Left colon (tissue), 2 donors: ENCODE data around the gene ANKRD29. TPM values are rescaled to one million over a fixed set of nuclear protein-coding genes. Genes with fewer than 3 reads are reported as not detected.

ENCODE experiments used
- ATAC-seq: fragments of 200-7000 bp; cut with Tn5 transposase; one replicate; pipeline ENCODE4 v1.9.1; 2020; ENCODE audit warnings: mild to moderate bottlenecking, moderate library complexity
- DNase-seq, 2 donors: peaks; one replicate each; pipeline ENCODE4 v3.0.0-alpha.2; 2020
- intact Hi-C, 2 donors: fragments of 100-400 bp; cut with DNase I in 1 of 2; cut with micrococcal nuclease in 1 of 2; formaldehyde crosslinking; loops; one replicate each; pipeline versions ENCODE4 v1.11.2 to v1.14.0; 2022; cut with DNase I, micrococcal nuclease
- long read RNA-seq: library from polyadenylated mRNA; unstranded; transcript quantifications from one replicate; pipeline ENCODE4 v2.0.0, GENCODE V29; 2021
- total RNA-seq, 2 donors: library from RNA; stranded (reverse); fragmentation: NEBNext Ultra II Directional; extraction: Animal tissue kit (Norgen Biotek cat#: 25700); gene quantifications; one replicate each; pipeline ENCODE4 v1.2.1, GENCODE V29; 2021
- donor health status: DM: no; HTN: no; CAD: no.
- donor health status: DM: yes; HTN: yes; CAD: no.

Gene ANKRD29, protein sequence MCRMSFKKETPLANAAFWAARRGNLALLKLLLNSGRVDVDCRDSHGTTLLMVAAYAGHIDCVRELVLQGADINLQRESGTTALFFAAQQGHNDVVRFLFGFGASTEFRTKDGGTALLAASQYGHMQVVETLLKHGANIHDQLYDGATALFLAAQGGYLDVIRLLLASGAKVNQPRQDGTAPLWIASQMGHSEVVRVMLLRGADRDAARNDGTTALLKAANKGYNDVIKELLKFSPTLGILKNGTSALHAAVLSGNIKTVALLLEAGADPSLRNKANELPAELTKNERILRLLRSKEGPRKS
- total RNA-seq: 1 to 10 TPM; 1.2 to 2.5 TPM
- long read RNA-seq, partial matches to known transcripts: 1 of 7 reads
- long read RNA-seq, other reads (novel, unspliced or antisense): 1 of 7 reads

DNA sequence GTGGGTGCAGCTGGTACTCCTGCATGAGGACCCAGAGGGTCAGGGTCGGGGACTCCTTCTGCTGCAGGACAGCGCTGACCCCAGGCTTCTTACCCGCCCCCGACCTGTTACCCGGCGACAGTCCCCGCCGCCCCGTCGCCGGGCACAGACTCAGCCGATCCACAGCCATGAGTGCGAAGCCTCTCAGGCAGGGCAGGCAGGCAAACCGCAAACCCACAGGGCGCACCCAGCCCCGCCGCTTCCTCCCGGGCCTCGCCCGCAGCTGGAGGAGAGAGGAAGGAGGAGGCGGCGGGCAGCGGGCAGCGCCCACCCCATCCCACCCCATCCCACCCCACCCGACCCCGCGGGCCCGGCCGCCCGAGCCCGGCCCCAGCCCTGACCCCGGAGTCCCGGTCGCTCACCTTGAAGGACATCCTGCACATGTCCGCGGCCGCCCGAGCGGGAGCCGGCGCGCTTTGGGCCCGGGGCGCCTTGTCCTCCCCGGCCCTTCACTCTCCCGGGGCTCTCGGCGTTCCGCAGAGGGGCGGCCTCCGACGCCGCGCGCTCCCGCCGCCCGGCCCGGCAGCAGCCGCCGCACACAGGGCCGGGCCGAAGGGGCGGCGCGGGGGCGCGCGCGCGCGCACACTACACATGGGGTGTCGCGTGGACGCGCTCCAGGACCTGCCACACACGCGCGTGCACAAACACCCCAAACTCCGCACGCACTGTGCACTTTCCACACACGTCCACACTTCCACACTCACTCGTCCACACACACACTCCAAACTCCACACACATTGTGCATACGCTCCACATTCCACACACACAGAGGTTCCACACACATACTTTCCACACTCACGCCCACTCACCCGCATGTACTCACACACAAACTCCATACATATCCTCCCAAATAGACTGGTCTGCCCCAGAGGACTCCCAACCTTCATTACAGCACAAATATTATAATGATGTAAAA is at the start of gene ANKRD29:
Gene ANKRD29, minus strand, starts transcription at position 603 of the 955 bp plus-strand sequence. Its CDS starts 181 bp downstream, at position 422.
- DNase-seq: peak in 1 of 2 donors; percentile 49
- intact Hi-C loops: no loop called here
- peak; percentile 87 for ATAC-seq

DNA sequence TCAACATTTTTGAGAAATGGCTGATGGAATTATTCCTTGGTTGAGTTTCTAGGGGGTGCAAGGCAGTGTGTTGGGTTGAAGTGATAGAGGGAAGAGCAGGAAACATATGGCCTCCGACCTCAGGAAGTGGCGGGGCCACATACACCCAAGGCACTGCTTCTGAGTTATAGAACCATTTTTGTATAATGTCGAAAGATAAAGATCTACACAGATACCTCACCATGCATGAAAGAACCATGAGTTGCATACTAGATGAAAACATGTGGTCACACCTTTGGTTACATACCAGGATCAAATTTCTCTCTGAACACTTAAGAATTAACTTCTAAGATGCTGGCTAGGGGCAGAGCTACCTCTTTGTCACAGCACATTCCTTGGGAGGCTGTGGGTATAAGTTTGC is 49.7 kb upstream of the ANKRD29 start:
- DNase-seq (no peak), ATAC-seq (no peak)
- intact Hi-C loops: no loop called here

DNA sequence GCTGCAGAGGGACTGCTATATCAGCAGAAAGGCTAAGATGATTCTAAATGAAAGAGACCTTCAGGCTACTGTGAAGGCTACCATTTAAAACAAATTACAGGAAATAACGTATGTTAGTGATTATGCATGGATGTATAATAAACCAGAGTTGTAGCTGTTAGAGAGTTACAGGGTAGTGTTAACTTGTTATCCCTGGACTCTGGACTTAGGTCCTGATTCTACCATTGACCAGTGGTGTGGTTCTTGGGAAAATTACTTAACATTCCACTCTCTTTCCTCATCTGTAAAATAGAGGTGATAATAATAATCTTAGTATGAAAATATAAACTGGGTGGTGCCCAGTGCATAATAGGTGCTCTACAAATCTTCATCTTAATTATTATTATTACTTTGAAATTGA is 48.7 kb upstream of the ANKRD29 start:
- intact Hi-C loops: no loop called here
- DNase-seq: no peak
- peak; percentile 89 for ATAC-seq

DNA sequence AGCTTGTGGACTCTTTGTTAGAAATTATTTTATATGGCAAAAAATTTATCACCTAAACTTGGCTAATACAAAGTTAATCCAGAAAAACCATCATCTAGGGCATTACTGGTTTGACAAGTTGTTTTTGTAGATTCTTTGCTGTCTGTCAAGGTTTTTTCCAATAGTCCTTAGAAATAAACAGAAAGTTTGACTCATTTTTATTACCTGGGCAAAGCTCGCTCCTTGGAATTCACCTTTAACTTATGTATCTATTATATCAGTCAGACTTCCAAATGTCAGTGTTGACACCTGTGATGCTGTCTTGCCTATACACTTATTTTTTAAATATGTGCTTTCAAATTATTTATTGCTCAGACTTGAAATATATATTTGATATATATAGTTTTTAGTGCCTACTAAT is 48.2 kb upstream of the ANKRD29 start:
- intact Hi-C loops: no loop called here
- no peak for DNase-seq
- ATAC-seq: peak; percentile 86

DNA sequence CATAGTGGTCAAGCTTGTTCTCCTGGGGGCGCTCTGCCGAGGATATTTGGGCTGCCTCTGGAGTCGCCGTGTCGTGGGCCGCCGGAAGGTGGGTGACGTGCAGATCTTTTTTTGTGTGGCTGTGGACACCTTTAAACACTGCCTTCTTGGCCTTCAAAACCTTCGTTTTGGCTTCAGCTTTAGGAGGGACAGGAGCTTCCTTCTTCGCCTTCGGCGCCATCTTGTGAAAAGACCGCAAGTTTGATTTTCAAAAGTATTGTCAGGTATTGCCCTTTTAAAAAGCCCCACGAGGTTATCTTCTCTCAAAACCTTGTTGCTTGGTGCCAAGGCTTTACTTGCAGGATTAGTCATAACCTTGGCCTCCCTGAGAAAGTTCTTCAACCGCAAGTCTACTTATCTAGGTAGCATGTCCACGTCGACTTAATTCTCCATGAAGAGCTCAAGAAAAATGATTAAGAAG is 47.4 kb upstream of the ANKRD29 start:
- intact Hi-C loops: no loop called here
- DNase-seq (no peak), ATAC-seq (no peak)

DNA sequence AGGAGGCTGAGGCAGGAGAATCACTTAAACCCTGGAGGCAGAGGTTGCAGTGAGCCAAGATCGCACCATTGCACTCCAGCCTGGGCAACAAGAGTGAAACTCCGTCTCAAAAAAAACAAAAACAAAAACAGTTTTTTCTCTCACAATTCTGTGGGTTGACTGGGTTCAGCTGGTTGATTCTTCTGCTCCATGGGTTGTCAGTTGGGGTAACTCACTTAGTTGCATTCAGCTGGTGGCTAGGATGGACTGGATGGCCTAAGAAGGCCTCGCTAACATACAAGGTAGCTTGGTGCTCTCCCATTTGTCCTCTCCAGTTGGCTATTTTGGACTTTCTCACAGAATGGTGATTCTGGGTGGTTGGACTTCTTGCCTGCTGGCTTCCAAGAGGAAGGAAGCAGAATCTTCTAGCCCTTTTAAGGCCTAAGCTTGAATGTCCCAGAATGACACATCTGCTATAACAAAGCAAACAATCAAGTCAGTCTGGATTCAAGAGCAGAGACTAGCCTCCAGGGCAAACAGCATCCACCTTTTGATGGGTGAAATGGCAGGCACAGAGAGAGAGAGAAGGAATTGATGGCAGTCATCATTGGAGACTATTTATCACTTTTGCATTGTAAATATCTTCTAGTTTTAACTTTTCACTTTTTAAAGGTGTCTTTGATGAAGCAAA is 44.4 kb upstream of the ANKRD29 start:
- ATAC-seq: no peak
- intact Hi-C loops: loop anchor here in 1 of 2 donors (10.0 kb wide), 1 partner anchor 82 kb away; no protein-coding TSS in a partner anchor

DNA sequence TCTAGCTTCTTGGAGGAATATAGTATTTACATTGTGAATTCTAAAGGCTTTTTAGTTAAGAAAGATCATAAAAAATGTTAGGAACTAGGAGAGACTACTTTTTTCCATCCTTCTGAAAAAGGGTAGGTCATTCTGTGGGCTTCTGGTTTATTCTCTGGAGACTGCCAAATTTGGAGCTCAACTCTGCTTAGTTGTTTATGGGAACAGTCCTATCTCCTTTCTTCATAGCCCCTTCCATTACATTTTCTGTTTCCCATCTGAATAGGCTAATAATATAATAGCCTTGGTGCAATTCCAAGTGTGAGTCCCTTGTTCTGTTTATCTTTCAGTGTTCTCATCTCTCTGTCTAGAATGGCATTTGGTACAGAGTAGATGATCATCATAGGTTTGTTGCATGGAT is 42.1 kb upstream of the ANKRD29 start:
- DNase-seq: no peak
- ATAC-seq: no peak
- intact Hi-C loops: loop anchor here in 1 of 2 donors (10.0 kb wide), 1 partner anchor 80 kb away; no protein-coding TSS in a partner anchor

More for the DNA sequence above, 44.4 kb upstream of the ANKRD29 start:
- DNase-seq: no peak

DNA sequence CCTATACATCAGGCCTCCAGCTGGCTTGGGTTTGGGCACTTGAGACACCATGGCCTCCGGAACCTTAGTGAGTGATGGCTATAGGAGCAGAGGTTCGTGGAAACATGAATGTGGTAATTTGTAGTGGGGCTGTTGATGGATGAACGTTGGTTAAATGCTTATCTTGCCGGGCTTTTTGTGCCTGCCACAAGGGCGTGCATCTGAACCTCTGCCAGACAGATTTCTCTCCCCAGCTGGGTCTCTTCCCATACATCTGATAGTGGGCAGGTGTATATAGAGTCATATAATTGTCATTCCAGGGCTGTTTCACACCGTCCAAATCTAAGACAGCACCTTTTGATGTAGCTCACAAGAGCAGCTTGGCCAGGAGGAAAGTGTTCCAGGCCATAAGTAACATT is 41.3 kb upstream of the ANKRD29 start:
- intact Hi-C loops: loop anchor here in 1 of 2 donors (10.0 kb wide), 1 partner anchor 79 kb away; no protein-coding TSS in a partner anchor
- DNase-seq: no peak
- ATAC-seq: peak; percentile 21

DNA sequence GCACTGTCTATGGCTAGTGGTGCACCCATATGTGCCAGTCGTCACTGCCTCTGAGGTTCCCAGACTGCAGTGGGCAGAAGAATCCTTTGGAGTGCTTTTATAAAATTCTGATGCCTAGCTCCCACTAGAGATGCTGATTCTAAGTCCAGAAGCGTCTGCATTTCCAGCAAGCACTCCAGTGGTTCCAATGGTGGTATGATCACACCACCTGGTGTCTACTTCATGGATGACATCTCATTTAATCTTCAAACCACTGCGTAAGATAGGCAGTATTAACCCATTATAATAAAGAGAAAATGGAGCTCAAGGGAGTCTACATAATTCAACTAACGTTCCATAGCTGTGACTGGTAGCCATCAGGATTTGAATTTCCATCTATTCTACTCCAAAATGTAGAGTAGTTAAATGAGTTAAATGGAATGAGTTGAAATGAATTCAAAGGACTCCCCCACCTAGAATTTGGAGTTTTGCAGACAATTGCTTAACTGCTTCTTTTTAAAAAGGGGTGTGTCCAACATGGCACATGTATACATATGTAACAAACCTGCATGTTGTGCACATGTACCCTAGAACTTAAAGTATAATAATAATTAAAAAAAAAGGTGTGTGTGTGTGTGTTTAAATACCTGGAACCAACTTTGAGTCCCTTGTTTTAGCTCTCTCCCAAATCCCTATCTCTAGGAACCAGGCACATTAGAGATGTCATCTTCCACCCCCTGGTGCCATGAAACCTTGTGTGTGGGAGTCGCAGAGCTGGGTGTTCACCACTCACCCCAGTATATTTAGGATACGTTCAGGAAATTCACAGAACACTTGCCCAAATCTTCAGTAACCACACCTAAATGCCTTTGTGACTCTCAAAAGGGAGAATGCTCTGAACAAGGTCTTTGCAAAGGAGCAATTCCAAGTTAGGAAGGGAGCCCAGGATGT is 40.6 kb upstream of the ANKRD29 start:
- intact Hi-C loops: loop anchor here in 1 of 2 donors (10.0 kb wide), 1 partner anchor 79 kb away; no protein-coding TSS in a partner anchor
- ATAC-seq: peak; percentile 98
- no peak for DNase-seq

DNA sequence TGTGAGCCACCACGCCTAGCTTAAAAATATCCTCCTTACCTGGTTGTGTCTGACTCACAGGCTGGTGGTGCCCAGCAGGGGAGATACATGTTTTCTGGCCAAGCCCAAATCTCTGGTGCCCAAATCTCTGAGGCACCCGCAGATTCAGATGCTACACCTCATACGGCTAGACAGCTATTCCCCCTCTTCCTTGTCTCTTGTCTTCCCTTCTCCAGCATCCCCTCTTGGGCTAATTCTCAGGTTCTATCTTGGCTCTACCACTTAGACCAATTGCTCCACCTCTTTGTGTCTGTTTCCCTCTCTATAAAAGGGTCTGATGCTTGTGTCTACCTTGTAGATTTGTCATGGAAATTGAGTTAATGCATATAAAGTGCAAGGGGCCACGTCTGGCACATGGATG is 39.9 kb upstream of the ANKRD29 start:
- no peak for DNase-seq
- intact Hi-C loops: loop anchor here in 1 of 2 donors (10.0 kb wide), 1 partner anchor 78 kb away; no protein-coding TSS in a partner anchor
- no peak for ATAC-seq

DNA sequence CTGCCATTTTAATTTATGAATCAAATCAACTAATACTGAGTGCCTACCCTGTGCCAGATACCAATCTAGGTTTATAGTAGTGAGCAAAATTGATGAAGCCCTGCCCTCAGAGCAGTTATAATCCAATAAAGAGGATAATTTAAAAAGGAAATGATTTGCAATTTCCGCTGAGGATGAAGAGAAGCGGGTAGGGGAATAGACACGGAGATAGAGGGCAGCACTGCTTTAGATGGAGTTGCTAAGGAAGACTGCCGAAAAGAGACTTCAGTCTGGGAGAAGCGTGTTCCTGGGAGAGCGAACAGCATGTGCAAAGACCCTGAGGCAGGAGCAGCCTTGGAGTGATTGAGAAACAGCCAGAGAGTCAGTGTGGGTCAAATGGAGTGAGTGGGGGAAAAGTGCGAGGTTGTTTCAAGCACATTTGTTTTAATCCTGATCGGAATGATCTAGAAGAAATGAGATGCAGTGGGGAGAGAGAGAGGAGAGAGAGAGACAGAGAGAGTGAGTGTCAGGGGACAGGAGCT is 38.9 kb upstream of the ANKRD29 start:
- intact Hi-C loops: loop anchor here in 1 of 2 donors (10.0 kb wide), 1 partner anchor 77 kb away; no protein-coding TSS in a partner anchor
- DNase-seq: no peak
- ATAC-seq: no peak

DNA sequence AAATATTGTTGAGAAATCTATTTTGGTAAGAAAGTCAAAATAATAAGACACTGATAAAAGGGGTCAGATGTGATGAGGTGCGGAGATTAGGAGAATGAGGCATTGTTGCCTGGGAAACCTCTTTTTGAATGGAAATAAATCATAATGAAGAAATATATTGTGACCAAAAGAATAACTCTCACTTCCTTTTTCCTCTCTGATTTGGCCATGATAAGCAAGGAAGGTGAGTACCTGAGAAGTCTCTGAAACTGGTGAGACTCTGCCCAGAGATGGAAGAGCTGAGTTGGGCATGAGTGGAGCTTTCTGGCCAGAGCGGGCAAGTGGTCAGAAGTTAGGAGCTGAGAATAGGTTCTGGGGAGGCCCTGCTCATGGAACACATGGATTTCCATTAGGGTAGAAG is 38.3 kb upstream of the ANKRD29 start:
- no peak for DNase-seq
- intact Hi-C loops: loop anchor here in 1 of 2 donors (10.0 kb wide), 1 partner anchor 76 kb away; no protein-coding TSS in a partner anchor
- ATAC-seq: no peak

DNA sequence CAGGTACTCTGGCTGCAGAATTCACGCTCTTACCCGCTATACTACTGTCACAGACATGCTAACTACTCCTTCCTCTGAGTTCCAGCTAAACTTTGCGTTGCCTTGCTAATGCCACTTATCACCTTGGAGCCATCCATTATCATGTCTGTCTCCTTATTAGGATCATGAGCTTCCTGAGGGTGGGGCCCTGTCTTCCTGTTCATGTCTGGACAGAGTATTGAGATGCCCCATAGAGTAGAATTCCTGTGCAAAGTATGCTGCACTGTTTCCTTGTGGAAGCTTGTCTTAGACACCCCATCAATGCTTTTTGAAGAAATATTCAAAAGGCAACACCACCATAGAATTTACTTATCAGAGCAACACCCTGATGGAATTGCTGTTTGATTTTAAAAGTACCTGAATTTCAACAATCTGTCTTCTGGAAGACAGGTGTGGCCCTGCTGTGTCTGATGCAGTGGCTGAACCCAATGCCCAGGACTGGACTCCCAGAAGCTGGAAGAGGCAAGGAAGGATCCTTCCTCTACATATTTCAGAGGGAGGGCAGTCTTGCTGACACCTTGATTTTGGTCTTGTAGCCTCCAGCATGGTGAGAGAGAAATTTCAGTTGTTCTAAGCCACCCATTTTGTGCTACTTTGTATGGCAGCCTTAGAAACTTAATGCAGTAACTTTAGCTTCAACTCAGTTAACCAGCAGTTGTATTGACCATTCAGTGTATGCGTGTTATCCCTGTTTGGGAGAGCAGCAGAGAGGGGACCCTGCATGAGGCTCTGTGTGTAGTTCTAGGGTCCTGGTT is 32.1 kb upstream of the ANKRD29 start:
- ATAC-seq: peak; percentile 45
- intact Hi-C loops: no loop called here

DNA sequence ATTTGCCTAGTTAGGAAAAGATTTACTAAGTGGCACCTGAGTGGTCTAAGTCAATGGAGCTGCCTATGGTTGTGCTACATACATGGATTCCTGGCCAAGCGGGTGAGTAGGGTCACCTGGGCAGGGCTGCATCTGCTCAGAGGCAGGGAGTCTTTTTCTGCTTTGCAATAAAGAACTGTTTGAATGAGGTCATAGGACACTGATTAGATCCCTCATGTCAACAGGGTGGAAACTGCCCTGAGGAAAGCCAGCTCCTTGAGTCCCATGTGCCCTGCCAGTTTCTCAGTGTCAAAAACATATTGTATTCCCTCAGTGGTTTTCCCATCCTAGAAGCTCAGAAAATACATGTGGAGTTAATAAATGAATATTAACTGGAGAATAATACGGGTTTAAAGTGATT is 31.1 kb upstream of the ANKRD29 start:
- intact Hi-C loops: no loop called here
- ATAC-seq (peak; percentile 78), DNase-seq (peak in 1 of 2 donors; percentile 23)

More for the DNA sequence above, 32.1 kb upstream of the ANKRD29 start:
- no peak for DNase-seq

DNA sequence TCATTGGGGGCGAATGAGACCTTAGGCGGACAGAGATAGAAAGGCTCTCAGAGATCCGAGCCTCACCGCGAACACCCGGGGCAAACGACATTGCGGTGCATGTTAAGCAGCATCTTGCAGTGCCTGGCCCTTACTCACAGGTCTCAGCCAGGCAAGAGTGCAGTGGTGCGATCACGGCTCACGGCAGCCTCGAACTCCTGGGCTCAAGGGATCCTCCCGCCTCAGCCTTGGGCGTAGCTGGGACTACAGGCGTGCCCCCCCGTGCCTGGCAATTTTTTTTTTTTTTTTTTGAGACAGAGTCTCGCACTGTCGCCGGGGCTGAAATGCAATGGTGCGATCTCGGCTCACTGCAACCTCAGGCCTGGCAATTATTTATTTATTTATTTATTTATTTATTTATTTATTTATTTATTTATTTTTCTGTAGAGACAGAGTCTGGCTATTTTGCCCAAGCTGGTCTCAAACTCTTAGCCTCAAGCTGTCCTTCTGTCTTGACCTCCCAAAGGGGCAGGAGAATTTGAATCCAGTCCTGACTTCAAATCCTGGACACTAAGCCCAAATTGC is 27.9 kb upstream of the ANKRD29 start:
- ATAC-seq (no peak), DNase-seq (no peak)
- intact Hi-C loops: no loop called here
